GM19463 (cell line): ENCODE measurements around the gene PRRC2A.
"Not testable (repeated sequence)": the region's sequence is repeated elsewhere in the genome, so short reads cannot be mapped to it uniquely, and the experiment has no call there.

Experiments
- ATAC-seq: cut with Tn5 transposase; IDR thresholded peaks from one replicate; pipeline ENCODE4 v1.9.1; 2021; ENCODE audit warnings: mild to moderate bottlenecking, moderate library complexity; ENCODE audit not compliant: unreplicated experiment

Gene PRRC2A

DNA sequence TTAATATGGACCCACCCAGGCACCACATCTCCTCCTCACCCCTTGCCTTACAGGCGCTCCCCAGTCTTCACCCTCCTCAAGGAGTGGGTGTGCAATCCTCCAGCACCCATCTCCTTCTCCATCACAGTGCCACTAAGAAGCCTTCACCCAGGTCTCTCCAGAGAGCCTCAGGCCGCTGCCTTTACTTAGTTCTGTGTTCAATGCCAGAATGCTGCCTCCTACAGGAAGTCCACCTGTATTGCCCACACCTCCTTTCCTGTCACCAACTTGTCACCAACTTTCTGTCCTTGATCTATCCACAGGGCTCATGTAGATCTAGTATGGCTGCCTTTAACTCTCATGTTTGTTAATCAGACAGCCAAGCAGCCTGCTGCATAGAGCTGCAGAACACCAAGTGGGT lies 35.0 kb upstream of the PRRC2A start:
- ATAC-seq = no peak

- ATAC-seq = no peak
Observed at GRCh38 chr6:31586008-31586407, 34.5 kb upstream of the PRRC2A start, which contains the start of gene LST1. Gene LST1, plus strand, starts transcription at chr6:31586277. Its CDS starts 1,023 bp downstream, at chr6:31587300.

GRCh38 chr6:31586599-31587281 lies 33.8 kb upstream of the PRRC2A start:
- no peak for ATAC-seq

- no peak for ATAC-seq
Observed at GRCh38 chr6:31587791-31588777, 32.4 kb upstream of the PRRC2A start.

DNA sequence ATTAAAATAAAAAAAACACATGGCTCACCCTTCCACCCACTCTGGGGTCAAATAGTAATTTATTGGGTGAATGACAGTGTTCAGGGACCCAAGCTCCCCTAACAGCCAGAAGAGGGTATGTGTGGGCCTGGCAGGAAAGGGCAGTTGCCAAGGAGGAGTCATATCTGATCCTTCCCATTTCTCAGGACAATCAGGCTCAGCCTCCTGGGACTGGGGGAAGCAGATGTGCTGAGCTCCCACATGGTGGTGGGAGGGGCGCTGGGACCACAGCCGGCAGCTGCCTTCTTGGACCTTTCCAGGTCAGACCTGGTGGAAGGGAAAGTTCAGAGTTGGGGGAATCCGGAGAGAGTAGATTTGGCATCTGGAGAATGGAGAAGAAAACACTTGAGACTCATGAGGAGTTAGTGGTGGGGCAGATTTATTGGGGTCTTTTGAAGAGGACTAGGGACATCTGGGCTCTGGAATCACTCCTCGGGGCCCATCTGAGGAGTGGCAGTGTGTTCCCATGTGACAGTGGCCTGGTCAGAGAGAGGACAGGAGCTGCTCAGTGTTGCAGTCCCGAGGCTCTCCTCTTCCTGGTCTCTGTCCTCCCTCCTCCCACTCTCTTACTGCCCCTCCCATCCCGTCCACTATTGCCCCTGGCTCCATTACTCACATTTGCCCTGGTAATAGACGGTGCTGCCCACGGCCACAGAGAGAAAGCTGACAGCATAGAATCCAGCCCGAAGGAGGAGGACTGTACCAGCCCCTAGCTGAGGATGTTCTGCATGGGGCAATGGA lies 31.5 kb upstream of the PRRC2A start:
- no peak for ATAC-seq

- not testable (repeated sequence) for ATAC-seq
Observed at GRCh38 chr6:31590691-31591090, 29.8 kb upstream of the PRRC2A start.

DNA sequence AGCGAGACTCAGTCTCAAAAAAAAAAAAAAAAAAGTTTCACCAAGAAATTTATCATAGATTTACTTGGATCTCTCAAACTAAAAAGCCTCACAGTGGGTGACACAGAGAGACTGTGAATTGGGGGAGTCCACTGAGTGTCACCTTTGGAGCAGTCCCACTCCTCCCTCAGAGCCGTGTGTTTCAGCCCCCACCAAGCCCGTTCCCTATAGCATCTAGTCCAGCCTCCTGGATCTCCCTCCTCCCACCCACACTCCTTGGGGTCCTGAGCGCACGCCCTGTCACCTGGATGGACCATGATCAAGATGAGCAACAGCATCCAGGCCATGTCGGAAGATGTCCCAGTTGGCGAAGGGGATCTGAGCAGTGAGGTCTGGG lies 28.1 kb upstream of the PRRC2A start:
- no peak for ATAC-seq

GRCh38 chr6:31597006-31597405 lies 23.5 kb upstream of the PRRC2A start:
- ATAC-seq = no peak

- ATAC-seq = no peak
Observed at GRCh38 chr6:31607317-31607716, 13.2 kb upstream of the PRRC2A start.

DNA sequence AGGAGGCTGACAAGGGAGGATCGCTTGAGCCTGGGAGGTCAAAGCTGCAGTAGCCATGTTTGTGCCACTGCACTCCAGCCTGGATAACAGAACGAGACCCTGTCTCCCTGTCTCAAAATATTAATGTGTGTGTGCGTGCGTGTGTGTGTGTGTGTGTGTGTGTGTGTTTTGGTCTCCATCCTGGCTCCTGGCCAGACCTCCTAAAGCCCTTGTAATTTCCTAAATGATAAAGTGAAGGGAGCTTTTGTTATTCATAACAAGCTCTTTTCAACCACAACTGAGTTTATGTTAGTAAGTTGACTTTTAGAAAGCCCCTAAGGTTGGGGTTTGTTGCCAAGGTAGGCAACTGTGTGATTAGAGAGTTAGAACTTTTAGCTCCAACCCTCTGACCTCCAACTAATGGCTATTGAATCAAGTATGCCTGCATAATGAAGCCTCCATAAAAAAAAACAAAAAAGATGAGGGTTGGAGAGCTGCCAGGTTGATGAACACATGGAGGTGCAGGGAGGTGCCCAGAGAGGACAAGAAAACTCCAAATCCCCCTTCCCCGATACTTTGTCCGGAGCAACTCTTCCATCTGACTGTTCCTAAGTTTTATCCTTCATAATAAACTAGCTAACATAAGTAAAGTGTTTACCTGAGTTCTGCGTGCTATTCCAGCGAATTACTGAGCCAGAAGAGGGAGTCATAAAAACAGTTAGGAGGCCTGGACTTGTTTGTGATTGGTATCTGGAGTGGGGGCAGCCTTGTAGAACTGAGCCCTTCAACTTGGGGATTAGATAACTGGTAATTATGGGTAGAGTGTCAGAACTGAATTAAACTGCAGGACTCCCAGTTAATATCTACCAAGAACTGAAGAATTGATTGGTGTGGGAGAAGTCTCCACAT lies 10.8 kb upstream of the PRRC2A start:
- ATAC-seq = no peak

GRCh38 chr6:31610968-31611367 lies 9.5 kb upstream of the PRRC2A start:
- ATAC-seq = no peak

GRCh38 chr6:31614075-31614619 lies 6.4 kb upstream of the PRRC2A start:
- no peak for ATAC-seq

- ATAC-seq = no peak
Observed at GRCh38 chr6:31614684-31615578, 5.6 kb upstream of the PRRC2A start, which contains the start of gene AIF1. Gene AIF1, plus strand, starts transcription at chr6:31615234. Its CDS starts 96 bp downstream, at chr6:31615330.

- no peak for ATAC-seq
Observed at GRCh38 chr6:31615748-31616147, 4.8 kb upstream of the PRRC2A start.

GRCh38 chr6:31617010-31617409 lies 3.5 kb upstream of the PRRC2A start:
- no peak for ATAC-seq

DNA sequence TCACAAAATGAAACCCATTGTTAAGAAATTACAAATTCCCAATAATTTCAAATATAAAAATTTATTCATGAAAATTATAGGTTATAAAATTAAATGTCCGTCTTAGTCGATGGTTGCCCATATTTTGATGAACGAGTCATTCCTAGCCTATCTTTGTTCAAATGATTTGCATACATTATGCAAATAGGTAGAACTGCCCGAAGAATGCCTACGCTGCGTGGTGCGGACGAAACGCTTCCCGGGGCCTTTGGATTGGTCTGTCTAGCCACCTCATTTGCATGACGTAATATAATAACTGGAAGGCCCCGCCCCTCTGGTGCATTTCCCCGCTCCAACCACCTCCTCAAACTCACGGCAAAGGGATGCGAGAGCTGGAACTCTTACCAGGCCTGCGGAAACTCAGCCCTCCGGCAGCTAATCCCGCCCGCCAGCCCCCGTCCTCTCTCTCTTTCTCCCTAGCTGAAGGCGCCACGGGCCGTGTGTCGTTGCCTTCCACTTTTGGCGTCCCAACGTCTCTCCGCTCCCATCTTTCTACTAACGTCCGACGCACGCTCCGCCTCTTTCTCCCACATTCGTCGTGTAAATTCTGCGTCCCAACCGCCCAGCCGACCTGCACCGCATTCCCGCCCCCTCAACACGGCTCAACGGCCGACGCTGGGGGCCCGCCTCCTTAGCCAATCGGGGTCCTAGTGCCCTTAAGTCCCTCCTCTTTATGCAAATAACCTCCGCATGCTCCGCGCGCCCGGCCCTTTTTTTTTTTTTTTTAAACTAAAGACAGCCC lies 520 bp upstream of the PRRC2A start:
- ATAC-seq = peak; percentile 73

- ATAC-seq = no peak
Observed at GRCh38 chr6:31621320-31621939, 915 bp downstream of the PRRC2A start.

DNA sequence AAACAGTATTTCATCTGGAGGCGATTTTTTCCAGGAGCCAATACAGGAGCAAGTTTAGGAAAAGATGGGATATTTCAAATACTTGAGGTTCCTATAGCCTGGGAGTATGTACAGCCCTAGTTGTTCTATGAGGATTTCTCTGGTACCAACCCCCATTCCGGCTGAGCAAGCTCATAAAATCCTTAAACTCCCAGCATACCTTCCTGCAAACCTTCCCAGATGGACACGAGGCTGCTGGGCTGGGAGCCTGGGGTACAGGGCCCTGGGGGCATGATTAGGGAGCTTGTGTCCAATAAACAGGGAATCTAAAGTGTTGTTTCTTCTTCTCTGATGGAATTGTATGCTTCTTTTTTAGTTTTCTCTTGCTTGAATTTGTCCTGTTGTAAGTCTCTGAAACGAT lies 1.5 kb downstream of the PRRC2A start:
- no peak for ATAC-seq
